HepG2 (cell line): ENCODE results near the gene OSBPL1A. TPM values are rescaled to one million over a fixed set of nuclear protein-coding genes. Genes with fewer than 3 reads are reported as not detected.

ENCODE experiments used
- ATAC-seq: fragments of 200-7000 bp; cut with Tn5 transposase; 3 replicates; pipeline ENCODE4 v1.9.1; 2020; ENCODE audit warnings: mild to moderate bottlenecking, moderate library complexity
- BruUV-seq: library from RNA; stranded (reverse); fragments of 400-500 nt; replicated peaks from 2 replicates; lab custom pipeline; 2021; lab: Mats Ljungman, UMichigan
- CTCF ChIA-PET: fragments of 300-600 bp; formaldehyde crosslinking; extraction: SDS; loops from one replicate; lab custom pipeline; 2021; ENCODE audit warnings: low total read pairs, inconsistent platforms, low intra/inter-chr PET ratio; lab: Yijun Ruan, JAX
- POLR2A ChIA-PET: fragments of 350-600 bp; sonication (Branson Sonifier 250); formaldehyde crosslinking; loops from one replicate; lab custom pipeline; 2020; ENCODE audit warnings: antibody characterized with exemption, inconsistent platforms; lab: Yijun Ruan, JAX
- DNase-seq: peaks from one replicate; pipeline ENCODE4 v3.0.0-alpha.2; 2015; ENCODE audit warnings: low spot score
- FAIRE-seq: peaks from 3 replicates; lab custom pipeline; 2011; peaks lifted over from hg19 to GRCh38; lab: Jason Lieb, UNC
- H2AFZ ChIP-seq: one replicate; pipeline ENCODE4 v1.6.1; 2011; ENCODE audit warnings: low read length, inconsistent platforms
- H3K27ac ChIP-seq: fragments of 300-600 bp; 3 replicates; pipeline ENCODE4 v1.8.0; 2011; ENCODE audit warnings: mixed run types, mild to moderate bottlenecking, mixed read lengths, low read length, inconsistent platforms; ENCODE audit not compliant: insufficient read depth; ENCODE audit errors: extremely low read length
- H3K27me3 ChIP-seq, 2 experiments: fragments of 200-600 bp in 1 of 2; 2 replicates in 1 of 2; 3 replicates in 1 of 2; pipeline versions ENCODE4 v1.6.0 to v1.8.0; 2011; ENCODE audit warnings: low read length in 2 of 2, mild to moderate bottlenecking in 2 of 2, moderate library complexity in 2 of 2, inconsistent platforms in 1 of 2; ENCODE audit not compliant: insufficient read depth in 2 of 2, control insufficient read depth in 1 of 2
- H3K36me3 ChIP-seq, 2 experiments: fragments of 200-600 bp in 1 of 2; replicated peaks in 1 of 2; 2 replicates in 1 of 2; 3 replicates in 1 of 2; pipeline versions ENCODE4 v1.5.1 to v1.8.0; 2011; ENCODE audit warnings: low read length in 2 of 2, inconsistent platforms in 1 of 2; ENCODE audit not compliant: insufficient read depth in 2 of 2, control insufficient read depth in 1 of 2
- H3K4me1 ChIP-seq: 2 replicates; pipeline ENCODE4 v1.5.1; 2012; ENCODE audit warnings: low read length, inconsistent platforms; ENCODE audit not compliant: insufficient read depth
- H3K4me2 ChIP-seq: 2 replicates; pipeline ENCODE4 v1.6.0; 2011; ENCODE audit warnings: low read depth, low read length, inconsistent platforms
- H3K4me3 ChIP-seq, 3 experiments: fragments of 200-600 bp in 1 of 3; sonication (generic), shearing (Covaris generic) in 1 of 3; replicated peaks in 1 of 3; 2 replicates each; pipeline ENCODE4 v1.5.1; 2011 to 2016; ENCODE audit warnings: low read length in 3 of 3, inconsistent platforms in 2 of 3, low read depth in 2 of 3, mild to moderate bottlenecking in 2 of 3, control low read depth in 1 of 3, mixed read lengths in 1 of 3; ENCODE audit not compliant: insufficient read depth in 1 of 3
- H3K79me2 ChIP-seq: one replicate; pipeline ENCODE4 v1.6.1; 2011; ENCODE audit warnings: low read length, inconsistent platforms; ENCODE audit not compliant: insufficient read depth
- H3K9ac ChIP-seq: 2 replicates; pipeline ENCODE4 v1.6.0; 2011; ENCODE audit warnings: mild to moderate bottlenecking, low read depth, low read length, inconsistent platforms; ENCODE audit not compliant: insufficient read depth
- H3K9me3 ChIP-seq: 2 replicates; pipeline ENCODE4 v1.5.1; 2012; ENCODE audit warnings: mild to moderate bottlenecking, low read length
- H4K20me1 ChIP-seq: 2 replicates; pipeline ENCODE4 v1.6.0; 2011; ENCODE audit warnings: inconsistent platforms, mild to moderate bottlenecking, low read length, moderate library complexity; ENCODE audit not compliant: insufficient read depth
- FOXP1 ChIP-seq, 2 experiments: fragments of 450-650 bp in 1 of 2; IDR thresholded peaks; 2 replicates each; pipeline ENCODE4 v1.6.1; 2017 to 2018; ENCODE audit warnings: antibody characterized with exemption in 1 of 2
- TRAFD1 ChIP-seq: sonication (generic); formaldehyde crosslinking; IDR thresholded peaks from 2 replicates; pipeline ENCODE4 v1.5.1; 2020; ENCODE audit warnings: missing genetic modification reagents, mild to moderate bottlenecking, borderline replicate concordance
- ZBED4 ChIP-seq: sonication (generic); formaldehyde crosslinking; IDR thresholded peaks from 2 replicates; pipeline ENCODE4 v1.4.0; 2020; ENCODE audit warnings: missing genetic modification reagents, borderline replicate concordance
- ZFYVE20 ChIP-seq: sonication (generic); formaldehyde crosslinking; IDR thresholded peaks from 2 replicates; pipeline ENCODE4 v1.8.0; 2023; ENCODE audit warnings: low read depth, mild to moderate bottlenecking, moderate library complexity, missing genetic modification reagents, borderline replicate concordance
- ZNF180 ChIP-seq: sonication (generic); formaldehyde crosslinking; IDR thresholded peaks from 2 replicates; pipeline ENCODE4 v1.4.0; 2020; ENCODE audit warnings: low read depth, missing genetic modification reagents, borderline replicate concordance
- ZNF296 ChIP-seq: sonication (generic); formaldehyde crosslinking; conservative IDR thresholded peaks from 2 replicates; pipeline ENCODE4 v1.5.0; 2020; ENCODE audit warnings: mild to moderate bottlenecking, missing genetic modification reagents
- ZNF333 ChIP-seq: sonication (generic); formaldehyde crosslinking; IDR thresholded peaks from 2 replicates; pipeline ENCODE4 v1.4.0; 2020; ENCODE audit warnings: mild to moderate bottlenecking, missing genetic modification reagents, borderline replicate concordance
- ZNF510 ChIP-seq: sonication (generic); formaldehyde crosslinking; IDR thresholded peaks from 2 replicates; pipeline ENCODE4 v1.4.0; 2020; ENCODE audit warnings: low read depth, mild to moderate bottlenecking, missing genetic modification reagents
- ZNF563 ChIP-seq: sonication (generic); formaldehyde crosslinking; IDR thresholded peaks from 2 replicates; pipeline ENCODE4 v1.8.0; 2022; ENCODE audit warnings: mild to moderate bottlenecking, moderate library complexity, missing genetic modification reagents
- WGBS: methylation state at CpG from one replicate; pipeline ENCODE4 v1.1.6; 2017; ENCODE audit warnings: low lambda C conversion rate; 5-methylcytosine and 5-hydroxymethylcytosine counted together
- in situ Hi-C: cut with HindIII; loops from 2 replicates; pipeline ENCODE4 v1.10.0; 2017; ENCODE audit warnings: low pct_unique_long_range_greater_than_20kb; ENCODE audit not compliant: extremely low pct_ligation_motif_present
- intact Hi-C: fragments of 100-400 bp; cut with micrococcal nuclease; formaldehyde crosslinking; loops from one replicate; pipeline ENCODE4 v1.10.0; 2022; ENCODE audit not compliant: unreplicated experiment
- polyA plus RNA-seq, 8 experiments: library from polyadenylated mRNA; depleted of rRNA in 3 of 8; stranded (reverse) in 7 of 8; unstranded in 1 of 8; fragments of >200 nt; fragmentation: Illumina TruSeq in 4 of 8; extraction: Trizol in 4 of 8; gene quantifications; 2 replicates each; pipeline versions ENCODE4 v1.2.1 to v1.2.3, GENCODE V29; 2011 to 2016; ENCODE audit warnings: low read depth in 4 of 8, missing spikeins in 1 of 8, mixed read lengths in 1 of 8; ENCODE audit not compliant: insufficient read depth in 1 of 8
- total RNA-seq, 5 experiments: library from RNA; depleted of rRNA; stranded (reverse); fragments of >200 nt; fragmentation: Illumina TruSeq; extraction: Trizol; gene quantifications; 2 replicates each; pipeline ENCODE4 v1.2.3, GENCODE V29; 2016; ENCODE audit warnings: low read depth in 1 of 5
- TF ChIP-seq, protein P1 (sequence below): IDR thresholded peaks from 2 replicates; pipeline ENCODE4 v1.6.1; 2018; ENCODE audit warnings: missing genetic modification reagents

Gene OSBPL1A
- total and polyA plus RNA-seq, 2 of the 13 experiments (the other 11 are each of a cell fraction or from before 2014, with no cell fraction given) = 0.02 TPM; not detected in 1

- ChIA-PET POLR2A (no interaction called here), CTCF (no interaction called here)
- Histone ChIP-seq H3K27me3 (0 out of 5 replicates have a peak, but pooled peaks cover 0 to 5% of the 10 kb centered on the region in 2 experiments), H3K79me2 (no peaks in the 10 kb centered on the region), H4K20me1 (no peaks in the 10 kb centered on the region), H3K4me3 (no peak overlapping the region), H3K27ac (no peak overlapping the region), H3K9me3 (no peaks in the 10 kb centered on the region), H3K4me2 (no peak overlapping the region), H2AFZ (no peak overlapping the region), H3K9ac (no peak overlapping the region), H3K4me1 (no peaks in the 10 kb centered on the region), H3K36me3 (no peaks in the 10 kb centered on the region)
- BruUV-seq = no TSS peak
- DNase-seq (no peak), ATAC-seq (no peak), FAIRE-seq (no peak)
- in situ Hi-C loops = no loop called here
- intact Hi-C loops = no loop called here
- 0% methylated on average over 2 of the region's 2 CpGs for WGBS
- no peak for TF ChIP-seq TRAFD1 (CRISPR knock-in tag)
- TF ChIP-seq FOXP1 (IDR thresholded peaks at IDR 0.05) = no peak
- TF ChIP-seq FOXP1 (CRISPR knock-in tag; IDR thresholded peaks at IDR 0.05) = no peak
- no peak for TF ChIP-seq ZBED4
- TF ChIP-seq, protein P1, sequence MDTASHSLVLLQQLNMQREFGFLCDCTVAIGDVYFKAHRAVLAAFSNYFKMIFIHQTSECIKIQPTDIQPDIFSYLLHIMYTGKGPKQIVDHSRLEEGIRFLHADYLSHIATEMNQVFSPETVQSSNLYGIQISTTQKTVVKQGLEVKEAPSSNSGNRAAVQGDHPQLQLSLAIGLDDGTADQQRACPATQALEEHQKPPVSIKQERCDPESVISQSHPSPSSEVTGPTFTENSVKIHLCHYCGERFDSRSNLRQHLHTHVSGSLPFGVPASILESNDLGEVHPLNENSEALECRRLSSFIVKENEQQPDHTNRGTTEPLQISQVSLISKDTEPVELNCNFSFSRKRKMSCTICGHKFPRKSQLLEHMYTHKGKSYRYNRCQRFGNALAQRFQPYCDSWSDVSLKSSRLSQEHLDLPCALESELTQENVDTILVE (CRISPR knock-in tag) = no peak
- no peak for TF ChIP-seq ZNF333 (CRISPR knock-in tag)
- no peak for TF ChIP-seq ZNF510 (CRISPR knock-in tag)
- TF ChIP-seq ZNF180 = no peak
- no peak for TF ChIP-seq ZNF563
- TF ChIP-seq ZNF296 (CRISPR knock-in tag) = no peak
- TF ChIP-seq ZFYVE20 (CRISPR knock-in tag) = no peak
Observed at GRCh38 chr18:24161304-24161703, 236.3 kb downstream of the OSBPL1A start.
